Measurements from ENCODE around the gene DRC3. TPM values are rescaled to one million over a fixed set of nuclear protein-coding genes. Genes with fewer than 3 reads are reported as not detected.

DRC3 gene
- total RNA-seq, 1 experiment from 2014 or later, result 0.68 TPM

- no peaks in the 10 kb centered on the region for H3K36me3 Mint-ChIP-seq (ENCODE audit: insufficient read depth in 1 of 3, low read depth in 3 of 3)
- no CpG with 5 or more reads among the region's 3 CpGs for WGBS (ENCODE audit: extremely low coverage, insufficient read length, low lambda C conversion rate)
Observed at GRCh38 chr17:17979778-17980177, 7.1 kb downstream of the DRC3 start.

More at GRCh38 chr17:17979778-17980177, 7.1 kb downstream of the DRC3 start:
- Histone ChIP-seq H2BK120ac (ENCODE audit: low read depth, low read length, poor library complexity, severe bottlenecking) (no peak overlapping the region), H4K5ac (ENCODE audit: insufficient read length, low read depth, low read length) (no peak overlapping the region), H2BK5ac (ENCODE audit: insufficient read length, low read length) (no peak overlapping the region), H3T11ph (ENCODE audit: low read length) (no peak overlapping the region), H3K23me2 (ENCODE audit: insufficient read length, low read depth, low read length, poor library complexity, severe bottlenecking) (no peaks in the 10 kb centered on the region), H3K27me3 (ENCODE audit: insufficient read depth, low read length) (no peaks in the 10 kb centered on the region), H3K79me1 (ENCODE audit: insufficient read depth, low read depth, low read length, poor library complexity, severe bottlenecking) (no peaks in the 10 kb centered on the region), H3K18ac (ENCODE audit: insufficient read length, low read depth, low read length) (no peak overlapping the region), H2AFZ (ENCODE audit: low read length) (no peak overlapping the region), H3K23ac (ENCODE audit: insufficient read length, low read depth, low read length) (no peak overlapping the region), H4K8ac (replicated peaks; ENCODE audit: insufficient read length, low read depth, low read length) (no peak overlapping the region), H2AK5ac (ENCODE audit: insufficient read length, low read length) (no peak overlapping the region), H2BK15ac (ENCODE audit: low read depth, low read length) (no peak overlapping the region), H4K20me1 (ENCODE audit: control insufficient read depth, insufficient read depth, insufficient read length) (no peaks in the 10 kb centered on the region), H3K4me2 (ENCODE audit: insufficient read depth, insufficient read length, low read length) (no peak overlapping the region), H3K9ac (ENCODE audit: extremely low read depth, insufficient read length, low read length) (no peak overlapping the region), H3K9me3 (ENCODE audit: control insufficient read depth, low read depth, low read length) (no peaks in the 10 kb centered on the region), H3K14ac (ENCODE audit: insufficient read depth, low read length) (no peak overlapping the region), H3K56ac (ENCODE audit: insufficient read length, low read depth, low read length) (no peak overlapping the region), H2BK12ac (ENCODE audit: insufficient read length, low read depth, low read length) (no peak overlapping the region), H4K91ac (ENCODE audit: insufficient read length, low read depth, low read length) (no peak overlapping the region), H3K79me2 (ENCODE audit: insufficient read depth, low read length) (no peaks in the 10 kb centered on the region), H3K4ac (ENCODE audit: low read depth, low read length) (no peak overlapping the region), H3K4me1 (ENCODE audit: insufficient read depth, low read length) (no peaks in the 10 kb centered on the region), H2BK20ac (ENCODE audit: low read depth, low read length, poor library complexity, severe bottlenecking) (no peak overlapping the region), H3K27ac (ENCODE audit: insufficient read length, low read depth, low read length) (no peak overlapping the region)
- Mint-ChIP-seq H3K27me3 (ENCODE audit: low read depth) (no peaks in the 10 kb centered on the region; the same call in 1 of the 2 replicates), H3K4me1 (no peaks in the 10 kb centered on the region), H3K27ac (no peak overlapping the region), H3K4me3 (no peak overlapping the region), H3K9me3 (no peaks in the 10 kb centered on the region; a peak in 1 of 5 replicates)
- TF ChIP-seq CTCF (conservative IDR thresholded peaks at IDR 0.05), result no peak
- DNase-seq, result no peak
